Lower lobe of right lung (tissue), 2 donors: ENCODE data around the gene LENG9. TPM values are rescaled to one million over a fixed set of nuclear protein-coding genes. Genes with fewer than 3 reads are reported as not detected.

Experiments
- ATAC-seq, 2 donors: fragments of 200-7000 bp; cut with Tn5 transposase; one replicate each; pipeline ENCODE4 v1.9.1; 2020 to 2022; ENCODE audit warnings: mild to moderate bottlenecking in 2 of 2, moderate library complexity in 2 of 2
- DNase-seq: peaks from one replicate; pipeline ENCODE4 v3.0.0-alpha.2; 2020
- H3K27ac ChIP-seq: fragments of 200-600 bp; one replicate; pipeline ENCODE4 v1.8.0; 2022
- H3K27me3 ChIP-seq: fragments of 200-600 bp; one replicate; pipeline ENCODE4 v1.8.0; 2022; ENCODE audit warnings: low read depth
- H3K36me3 ChIP-seq: fragments of 200-600 bp; one replicate; pipeline ENCODE4 v1.8.0; 2022; ENCODE audit warnings: mild to moderate bottlenecking
- H3K4me1 ChIP-seq: fragments of 200-600 bp; one replicate; pipeline ENCODE4 v1.8.0; 2022
- H3K4me3 ChIP-seq: fragments of 200-600 bp; one replicate; pipeline ENCODE4 v1.8.0; 2022; ENCODE audit warnings: mild to moderate bottlenecking
- H3K9me3 ChIP-seq: fragments of 200-600 bp; one replicate; pipeline ENCODE4 v1.8.0; 2022
- intact Hi-C: fragments of 100-400 bp; cut with DNase I; formaldehyde crosslinking; loops from one replicate; pipeline ENCODE4 v1.11.0; 2022
- total RNA-seq: library from RNA; stranded (reverse); fragmentation: NEBNext Ultra II Directional; extraction: Animal tissue kit (Norgen Biotek cat#: 25700); gene quantifications from one replicate; pipeline ENCODE4 v1.2.1, GENCODE V29; 2021
- TF ChIP-seq, protein P1 (sequence below): fragments of 200-600 bp; IDR thresholded peaks from one replicate; pipeline ENCODE4 v1.8.0; 2022; ENCODE audit warnings: antibody characterized with exemption, mild to moderate bottlenecking
- donor health status: DM: no; HTN: yes; CAD: no; lungs with severe emphysema.

The LENG9 gene
- total RNA-seq, 1 donor from 2014 or later = 7.3 TPM

GRCh38 chr19:54418030-54418929, 45.3 kb downstream of the LENG9 start:
- peaks cover 78% of the 10 kb centered on the region for H3K27me3 ChIP-seq
- intact Hi-C loops = no loop called here
- DNase-seq (no peak), ATAC-seq (no peak)
- no peaks in the 10 kb centered on the region for H3K36me3 ChIP-seq
- H3K9me3 ChIP-seq = no peaks in the 10 kb centered on the region
- H3K4me3 ChIP-seq = no peak overlapping the region
- H3K27ac ChIP-seq = no peak overlapping the region
- TF ChIP-seq, protein P1, sequence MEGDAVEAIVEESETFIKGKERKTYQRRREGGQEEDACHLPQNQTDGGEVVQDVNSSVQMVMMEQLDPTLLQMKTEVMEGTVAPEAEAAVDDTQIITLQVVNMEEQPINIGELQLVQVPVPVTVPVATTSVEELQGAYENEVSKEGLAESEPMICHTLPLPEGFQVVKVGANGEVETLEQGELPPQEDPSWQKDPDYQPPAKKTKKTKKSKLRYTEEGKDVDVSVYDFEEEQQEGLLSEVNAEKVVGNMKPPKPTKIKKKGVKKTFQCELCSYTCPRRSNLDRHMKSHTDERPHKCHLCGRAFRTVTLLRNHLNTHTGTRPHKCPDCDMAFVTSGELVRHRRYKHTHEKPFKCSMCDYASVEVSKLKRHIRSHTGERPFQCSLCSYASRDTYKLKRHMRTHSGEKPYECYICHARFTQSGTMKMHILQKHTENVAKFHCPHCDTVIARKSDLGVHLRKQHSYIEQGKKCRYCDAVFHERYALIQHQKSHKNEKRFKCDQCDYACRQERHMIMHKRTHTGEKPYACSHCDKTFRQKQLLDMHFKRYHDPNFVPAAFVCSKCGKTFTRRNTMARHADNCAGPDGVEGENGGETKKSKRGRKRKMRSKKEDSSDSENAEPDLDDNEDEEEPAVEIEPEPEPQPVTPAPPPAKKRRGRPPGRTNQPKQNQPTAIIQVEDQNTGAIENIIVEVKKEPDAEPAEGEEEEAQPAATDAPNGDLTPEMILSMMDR = no peak
- peaks cover 9% of the 10 kb centered on the region for H3K4me1 ChIP-seq

GRCh38 chr19:54416695-54417491, 46.7 kb downstream of the LENG9 start:
- no peak overlapping the region for H3K27ac ChIP-seq
- H3K4me3 ChIP-seq = no peak overlapping the region
- intact Hi-C loops = no loop called here
- peaks cover 71% of the 10 kb centered on the region for H3K27me3 ChIP-seq
- peaks cover 9% of the 10 kb centered on the region for H3K4me1 ChIP-seq
- DNase-seq = no peak
- H3K36me3 ChIP-seq = no peaks in the 10 kb centered on the region
- TF ChIP-seq, protein P1 = no peak
- no peak for ATAC-seq
- no peaks in the 10 kb centered on the region for H3K9me3 ChIP-seq

DNA sequence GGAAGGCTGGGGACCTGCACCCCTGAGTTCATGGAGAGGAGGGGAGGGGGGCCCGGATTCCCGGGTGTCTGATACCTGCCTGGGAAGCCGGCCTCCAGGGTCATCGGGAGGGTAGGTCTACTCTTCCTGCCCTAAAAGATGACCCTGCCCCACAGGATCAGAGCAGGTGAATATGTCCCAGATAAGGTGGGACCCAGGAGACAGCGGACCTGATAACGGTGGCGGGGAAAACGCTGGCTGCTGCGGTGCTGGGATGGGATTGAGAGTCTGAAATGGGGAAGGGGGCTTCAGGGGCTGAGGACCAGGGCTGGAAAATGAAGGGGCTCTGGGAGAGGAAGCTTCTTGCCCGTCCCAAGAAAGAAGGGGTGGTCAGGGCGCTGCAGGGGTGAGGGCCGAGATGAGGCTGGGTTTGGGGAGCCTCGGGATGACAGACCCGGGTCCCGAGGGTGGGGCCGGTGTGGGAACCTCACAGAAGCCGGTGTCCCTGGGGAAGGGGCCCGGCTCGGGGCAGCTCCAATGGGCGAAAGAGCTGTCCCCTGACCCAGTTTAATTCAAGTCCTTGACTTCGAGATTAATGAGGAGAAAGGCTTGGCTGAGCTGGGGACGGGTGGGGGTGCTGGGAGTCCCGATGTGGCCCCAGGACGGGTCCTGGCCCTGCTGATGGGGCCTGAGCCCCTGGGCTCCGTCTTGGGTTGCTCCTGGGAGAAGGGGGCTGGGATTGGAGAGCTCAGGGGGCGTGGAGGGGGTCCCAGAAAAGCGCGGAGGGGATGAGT, 47.5 kb downstream of the LENG9 start:
- Histone ChIP-seq H3K36me3 (no peaks in the 10 kb centered on the region), H3K27ac (no peak overlapping the region), H3K4me3 (no peak overlapping the region), H3K9me3 (no peaks in the 10 kb centered on the region), H3K4me1 (peaks cover 9% of the 10 kb centered on the region), H3K27me3 (peaks cover 63% of the 10 kb centered on the region)
- intact Hi-C loops = no loop called here
- DNase-seq = no peak
- TF ChIP-seq, protein P1 = no peak
- no peak for ATAC-seq

- intact Hi-C loops = no loop called here
- H3K4me3 ChIP-seq = no peak within 1 kb of the TSS
- no peak within 1 kb of the TSS for H3K27ac ChIP-seq
- TF ChIP-seq, protein P1 = peak; percentile 18
- ATAC-seq = no peak
- no peaks in the 10 kb centered on the region for H3K9me3 ChIP-seq
- peaks cover 57% of the 10 kb centered on the region for H3K27me3 ChIP-seq
- no peak for DNase-seq
- H3K4me1 ChIP-seq = peaks cover 9% of the 10 kb centered on the region
- no peaks in the 10 kb centered on the region for H3K36me3 ChIP-seq
Measured at GRCh38 chr19:54415208-54415900, 48.2 kb downstream of the LENG9 start, which contains the start of gene TTYH1. Gene TTYH1 (plus strand): TSS chr19:54415464. CDS start chr19:54415553, 89 bp downstream.

DNA sequence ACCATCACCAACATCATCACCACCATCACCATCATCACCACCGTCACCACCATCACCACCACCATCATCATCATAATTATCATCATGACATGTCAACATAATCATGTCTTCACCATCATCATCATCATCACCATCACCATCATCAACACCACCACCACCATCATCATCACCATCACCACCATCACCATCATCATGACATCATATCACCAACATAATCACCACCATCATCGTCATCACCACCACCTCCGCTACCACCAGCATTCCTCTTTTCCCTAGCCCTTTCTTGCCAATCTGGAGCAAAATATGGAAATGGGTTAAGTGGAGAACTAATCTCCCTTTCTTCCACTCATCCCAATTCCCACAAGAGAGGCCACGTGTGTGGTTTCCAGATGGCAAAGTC, 49.4 kb downstream of the LENG9 start:
- TF ChIP-seq, protein P1 = no peak
- DNase-seq = no peak
- Histone ChIP-seq H3K9me3 (no peaks in the 10 kb centered on the region), H3K27ac (no peak overlapping the region), H3K4me1 (peaks cover 9% of the 10 kb centered on the region), H3K4me3 (no peak overlapping the region), H3K27me3 (peaks cover 45% of the 10 kb centered on the region), H3K36me3 (no peaks in the 10 kb centered on the region)
- intact Hi-C loops = no loop called here
- ATAC-seq = no peak
